ENCODE measurements around the gene QKI. TPM values are rescaled to one million over a fixed set of nuclear protein-coding genes. Genes with fewer than 3 reads are reported as not detected.

Gene QKI
- total and polyA plus RNA-seq, 10 of the 15 experiments (the other 5 are each of a cell fraction or from before 2014, with no cell fraction given), result 4.7 to 72.5 (median 38.9) TPM

- ATAC-seq (no peak), DNase-seq (ENCODE audit: low read depth, low spot score) (no peak), FAIRE-seq (no peak)
- peaks cover 0 to 4% of the 10 kb centered on the region in 2 experiments; a peak in 1 of 4 replicates for H3K36me3 ChIP-seq (ENCODE audit: control insufficient read depth in 2 of 2, insufficient read depth in 2 of 2, low read length in 1 of 2)
- TF ChIP-seq NBN (IDR thresholded peaks at IDR 0.05) (no peak), E2F4 (IDR thresholded peaks at IDR 0.05; ENCODE audit: low read depth, low read length) (no peak), ZNF274 (IDR thresholded peaks at IDR 0.05; ENCODE audit: insufficient read depth, insufficient read length) (no peak), CHD2 (IDR thresholded peaks at IDR 0.05; ENCODE audit: borderline replicate concordance, low read depth, low read length) (no peak), IRF4 (IDR thresholded peaks at IDR 0.05; ENCODE audit: low read depth, low read length) (no peak), NFYB (IDR thresholded peaks at IDR 0.05; ENCODE audit: insufficient read depth, low read depth, low read length) (no peak), ETV6 (conservative IDR thresholded peaks at IDR 0.05 in 1 of 2, IDR thresholded peaks at IDR 0.05 in 1 of 2; ENCODE audit: borderline replicate concordance in 1 of 2, low read depth in 1 of 2) (no peak), FOXM1 (IDR thresholded peaks at IDR 0.05; ENCODE audit: low read depth, low read length) (no peak), EGR1 (IDR thresholded peaks at IDR 0.05; ENCODE audit: borderline replicate concordance in 1 of 2, low read depth in 2 of 2, low read length in 2 of 2) (no peak), JUNB (IDR thresholded peaks at IDR 0.05) (no peak), POU2F2 (IDR thresholded peaks at IDR 0.05; ENCODE audit: borderline replicate concordance, low read depth, low read length) (no peak), HDGF (IDR thresholded peaks at IDR 0.05) (no peak), ZNF592 (IDR thresholded peaks at IDR 0.05) (no peak)
- H4K20me1 ChIP-seq (ENCODE audit: control insufficient read depth, insufficient read depth), result no peaks in the 10 kb centered on the region
- WGBS (ENCODE audit: insufficient coverage, insufficient replicate concordance, low lambda C conversion rate, missing lambda C conversion rate), result 100% methylated on average over 2 of the region's 2 CpGs
- no peak overlapping the region for H3K4me3 ChIP-seq
- H3K4me1 ChIP-seq (ENCODE audit: control insufficient read depth, insufficient read depth, low read length), result peaks cover 5% of the 10 kb centered on the region; the same call in 1 of the 2 replicates
- RAD21 ChIA-PET (ENCODE audit: unreplicated experiment), result interaction anchor here (0.9 kb wide), 1 partner anchor 37 kb away, joined by 3 read pairs; no protein-coding TSS in a partner anchor
- H3K9ac ChIP-seq (ENCODE audit: control insufficient read depth, insufficient read depth, low read length), result no peak overlapping the region
- BruUV-seq (replicated peaks), result no TSS peak
- H3K79me2 ChIP-seq (ENCODE audit: control insufficient read depth, insufficient read depth, low read length), result peaks cover 71% of the 10 kb centered on the region
- POLR2A ChIA-PET, result no interaction called here
- SMC1A ChIA-PET (ENCODE audit: uncharacterized antibody, unreplicated experiment), result interaction anchor here (1.6 kb wide), 1 partner anchor 12 kb away, joined by 4 read pairs; no protein-coding TSS in a partner anchor
- no peaks in the 10 kb centered on the region for H3K27me3 ChIP-seq (replicated peaks in 1 of 2; ENCODE audit: control insufficient read depth in 2 of 2, insufficient read depth in 2 of 2, low read length in 1 of 2)
- H3K9me3 ChIP-seq (replicated peaks; ENCODE audit: control insufficient read depth, insufficient read depth, low read length), result no peaks in the 10 kb centered on the region; the same call in none of the 3 replicates
- in situ Hi-C loops (cut with MboI), result no loop called here
- intact Hi-C loops (cut with micrococcal nuclease; ENCODE audit: unreplicated experiment), result no loop called here
- no peak overlapping the region for H2AFZ ChIP-seq (ENCODE audit: control insufficient read depth, low read depth, low read length)
- no peak overlapping the region for H3K4me2 ChIP-seq (ENCODE audit: control insufficient read depth, insufficient read depth)
- CTCF ChIA-PET, result no interaction called here
- no peak overlapping the region for H3K27ac ChIP-seq (ENCODE audit: control insufficient read depth, insufficient read depth)
These were observed 27.8 kb downstream of the QKI start for GRCh38 chr6:163442336-163442735.
